Measurements from ENCODE around the gene AP1G1. TPM values are rescaled to one million over a fixed set of nuclear protein-coding genes. Genes with fewer than 3 reads are reported as not detected.
A peak's percentile ranks its signal among the peaks of the same experiment; 100 is the strongest.

AP1G1 gene
- total RNA-seq, 1 experiment from 2014 or later, result 79.2 TPM

DNA sequence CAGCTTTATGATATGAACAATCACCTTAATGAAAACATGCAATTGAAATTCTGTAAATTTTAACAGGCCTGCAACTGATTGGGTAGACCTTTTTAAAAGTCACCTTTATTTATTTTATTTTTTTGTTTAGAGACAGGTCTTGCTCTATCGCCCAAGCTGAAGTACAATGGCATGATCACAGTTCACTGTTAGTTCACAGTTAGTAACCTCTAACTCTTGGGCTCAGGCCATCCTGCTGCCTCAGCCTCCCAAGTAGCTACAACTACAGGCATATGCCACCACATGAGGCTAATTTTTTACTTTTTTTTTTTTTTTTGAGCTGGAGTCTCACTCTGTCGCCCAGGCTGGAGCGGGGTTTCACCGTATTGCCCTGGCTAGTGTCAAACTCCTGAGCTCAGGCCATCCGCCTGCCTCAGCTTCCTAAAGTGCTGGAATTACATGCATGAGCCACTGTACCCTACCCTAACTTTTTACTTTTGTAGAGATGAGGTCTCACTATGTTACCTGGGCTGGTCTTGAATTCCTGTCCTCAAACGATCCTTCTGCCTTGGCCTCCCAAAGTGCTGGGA lies 28.0 kb downstream of the AP1G1 start:
- Histone ChIP-seq H2BK20ac (ENCODE audit: low read depth, low read length, poor library complexity, severe bottlenecking) (no peak overlapping the region), H2BK12ac (ENCODE audit: insufficient read length, low read depth, low read length) (no peak overlapping the region), H3K56ac (ENCODE audit: insufficient read length, low read depth, low read length) (no peak overlapping the region), H3K79me2 (ENCODE audit: insufficient read depth, low read length) (no peaks in the 10 kb centered on the region; the same call in 1 of the 2 replicates), H4K91ac (ENCODE audit: insufficient read length, low read depth, low read length) (no peak overlapping the region), H4K8ac (replicated peaks; ENCODE audit: insufficient read length, low read depth, low read length) (no peak overlapping the region), H3K79me1 (ENCODE audit: insufficient read depth, low read depth, low read length, poor library complexity, severe bottlenecking) (no peaks in the 10 kb centered on the region), H3K9me3 (ENCODE audit: control insufficient read depth, low read depth, low read length) (no peaks in the 10 kb centered on the region), H3K27ac (ENCODE audit: insufficient read length, low read depth, low read length) (no peak overlapping the region), H3K18ac (ENCODE audit: insufficient read length, low read depth, low read length) (no peak overlapping the region), H3K27me3 (ENCODE audit: insufficient read depth, low read length) (no peaks in the 10 kb centered on the region), H2BK120ac (ENCODE audit: low read depth, low read length, poor library complexity, severe bottlenecking) (no peak overlapping the region), H3K4me1 (ENCODE audit: insufficient read depth, low read length) (no peaks in the 10 kb centered on the region), H4K5ac (ENCODE audit: insufficient read length, low read depth, low read length) (peak overlapping the region; percentile 5), H2BK15ac (ENCODE audit: low read depth, low read length) (no peak overlapping the region), H2AFZ (ENCODE audit: low read length) (no peak overlapping the region), H3K4ac (ENCODE audit: low read depth, low read length) (no peak overlapping the region), H2AK5ac (ENCODE audit: insufficient read length, low read length) (no peak overlapping the region), H3K14ac (ENCODE audit: insufficient read depth, low read length) (no peak overlapping the region), H2BK5ac (ENCODE audit: insufficient read length, low read length) (no peak overlapping the region), H3K9ac (ENCODE audit: extremely low read depth, insufficient read length, low read length) (no peak overlapping the region), H3T11ph (ENCODE audit: low read length) (no peak overlapping the region), H3K4me2 (ENCODE audit: insufficient read depth, insufficient read length, low read length) (no peak overlapping the region), H3K23me2 (ENCODE audit: insufficient read length, low read depth, low read length, poor library complexity, severe bottlenecking) (no peaks in the 10 kb centered on the region), H3K23ac (ENCODE audit: insufficient read length, low read depth, low read length) (no peak overlapping the region), H4K20me1 (ENCODE audit: control insufficient read depth, insufficient read depth, insufficient read length) (no peaks in the 10 kb centered on the region)
- no peak for DNase-seq
- no peaks in the 10 kb centered on the region for H3K27me3 Mint-ChIP-seq (ENCODE audit: low read depth)
- H3K4me1 Mint-ChIP-seq, result no peaks in the 10 kb centered on the region
- no CpG with 5 or more reads among the region's 6 CpGs for WGBS (ENCODE audit: extremely low coverage, insufficient read length, low lambda C conversion rate)
- no peak overlapping the region for H3K4me3 Mint-ChIP-seq
- H3K27ac Mint-ChIP-seq, result no peak overlapping the region
- TF ChIP-seq, protein P1, sequence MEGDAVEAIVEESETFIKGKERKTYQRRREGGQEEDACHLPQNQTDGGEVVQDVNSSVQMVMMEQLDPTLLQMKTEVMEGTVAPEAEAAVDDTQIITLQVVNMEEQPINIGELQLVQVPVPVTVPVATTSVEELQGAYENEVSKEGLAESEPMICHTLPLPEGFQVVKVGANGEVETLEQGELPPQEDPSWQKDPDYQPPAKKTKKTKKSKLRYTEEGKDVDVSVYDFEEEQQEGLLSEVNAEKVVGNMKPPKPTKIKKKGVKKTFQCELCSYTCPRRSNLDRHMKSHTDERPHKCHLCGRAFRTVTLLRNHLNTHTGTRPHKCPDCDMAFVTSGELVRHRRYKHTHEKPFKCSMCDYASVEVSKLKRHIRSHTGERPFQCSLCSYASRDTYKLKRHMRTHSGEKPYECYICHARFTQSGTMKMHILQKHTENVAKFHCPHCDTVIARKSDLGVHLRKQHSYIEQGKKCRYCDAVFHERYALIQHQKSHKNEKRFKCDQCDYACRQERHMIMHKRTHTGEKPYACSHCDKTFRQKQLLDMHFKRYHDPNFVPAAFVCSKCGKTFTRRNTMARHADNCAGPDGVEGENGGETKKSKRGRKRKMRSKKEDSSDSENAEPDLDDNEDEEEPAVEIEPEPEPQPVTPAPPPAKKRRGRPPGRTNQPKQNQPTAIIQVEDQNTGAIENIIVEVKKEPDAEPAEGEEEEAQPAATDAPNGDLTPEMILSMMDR (conservative IDR thresholded peaks at IDR 0.05), result no peak
- no peaks in the 10 kb centered on the region for H3K9me3 Mint-ChIP-seq
- H3K36me3 Mint-ChIP-seq (ENCODE audit: insufficient read depth in 1 of 3, low read depth in 3 of 3), result peaks cover 5 to 21% (median 12%) of the 10 kb centered on the region in 3 experiments

Data from H9 (cell line).